NCI-H524 treated with DMSO at 0.1 percent for 48 hours (cell line): Measurements from ENCODE around the gene HEATR3.

Experiments used
- DNase-seq: peaks from one replicate; lab custom pipeline; 2025; lab: John Stamatoyannopoulos, UW

HEATR3 gene

GRCh38 chr16:50058091-50058771, 7.5 kb upstream of the HEATR3 start:
- no peak for DNase-seq

GRCh38 chr16:50059111-50059510, 6.7 kb upstream of the HEATR3 start:
- no peak for DNase-seq

- DNase-seq, result no peak
These were observed 6.1 kb upstream of the HEATR3 start for GRCh38 chr16:50059669-50060068.

GRCh38 chr16:50061326-50061725, 4.4 kb upstream of the HEATR3 start:
- DNase-seq, result no peak

- DNase-seq, result no peak
These were observed 538 bp upstream of the HEATR3 start for GRCh38 chr16:50065241-50065623.

GRCh38 chr16:50066482-50067289, 916 bp downstream of the HEATR3 start:
- DNase-seq, result no peak

GRCh38 chr16:50067290-50067853, 1.6 kb downstream of the HEATR3 start:
- DNase-seq, result no peak

- DNase-seq, result no peak
These were observed 2.8 kb downstream of the HEATR3 start for GRCh38 chr16:50068550-50068949.

GRCh38 chr16:50069060-50069459, 3.3 kb downstream of the HEATR3 start:
- no peak for DNase-seq

GRCh38 chr16:50071075-50071671, 5.4 kb downstream of the HEATR3 start:
- no peak for DNase-seq

- DNase-seq, result no peak
These were observed 7.0 kb downstream of the HEATR3 start for GRCh38 chr16:50072730-50073129.

GRCh38 chr16:50079397-50080140, 13.8 kb downstream of the HEATR3 start:
- DNase-seq, result no peak

GRCh38 chr16:50081428-50082018, 15.8 kb downstream of the HEATR3 start:
- DNase-seq, result no peak

GRCh38 chr16:50083996-50084395, 18.2 kb downstream of the HEATR3 start:
- no peak for DNase-seq

GRCh38 chr16:50086176-50086575, 20.4 kb downstream of the HEATR3 start:
- DNase-seq, result no peak

GRCh38 chr16:50088302-50088701, 22.5 kb downstream of the HEATR3 start:
- no peak for DNase-seq

GRCh38 chr16:50092891-50093290, 27.1 kb downstream of the HEATR3 start:
- no peak for DNase-seq

GRCh38 chr16:50093607-50094539, 28.1 kb downstream of the HEATR3 start:
- DNase-seq, result no peak

- DNase-seq, result no peak
These were observed 31.0 kb downstream of the HEATR3 start for GRCh38 chr16:50096791-50097190.

- no peak for DNase-seq
These were observed 34.3 kb downstream of the HEATR3 start for GRCh38 chr16:50099957-50100648.
